WTC11 (cell line): ENCODE results near the gene CPNE1. TPM values are rescaled to one million over a fixed set of nuclear protein-coding genes. Genes with fewer than 3 reads are reported as not detected.

Source experiments
- ATAC-seq: fragments of 200-7000 bp; cut with Tn5 transposase; 2 replicates; pipeline ENCODE4 v1.10.0; 2021; ENCODE audit warnings: mild to moderate bottlenecking, moderate library complexity
- CTCF ChIA-PET: fragments of 300-600 bp; sonication (Branson Sonifier 250); formaldehyde crosslinking; loops from one replicate; lab custom pipeline; 2021; ENCODE audit warnings: antibody characterized with exemption; lab: Charles Lee
- POLR2A ChIA-PET: fragments of 350-600 bp; sonication (Branson Sonifier 250); formaldehyde crosslinking; loops from one replicate; lab custom pipeline; 2021; ENCODE audit warnings: antibody characterized with exemption; lab: Charles Lee
- DNase-seq: peaks from one replicate; pipeline ENCODE4 v3.0.0; 2021; ENCODE audit warnings: low spot score
- H3K27ac Mint-ChIP-seq: 2 replicates; pipeline ENCODE4 v1.8.0; 2021; ENCODE audit warnings: mixed read lengths
- H3K27me3 Mint-ChIP-seq: 2 replicates; pipeline ENCODE4 v1.8.0; 2021; ENCODE audit warnings: low read depth, mild to moderate bottlenecking, moderate library complexity, mixed read lengths
- H3K36me3 Mint-ChIP-seq: 2 replicates; pipeline ENCODE4 v1.8.0; 2021; ENCODE audit warnings: mixed read lengths
- H3K4me1 Mint-ChIP-seq: 2 replicates; pipeline ENCODE4 v1.8.0; 2022; ENCODE audit warnings: mixed read lengths
- H3K4me3 Mint-ChIP-seq: 2 replicates; pipeline ENCODE4 v1.8.0; 2021; ENCODE audit warnings: mild to moderate bottlenecking, moderate library complexity, mixed read lengths
- H3K9me3 Mint-ChIP-seq: 2 replicates; pipeline ENCODE4 v1.8.0; 2021; ENCODE audit warnings: mixed read lengths
- ATF1 ChIP-seq: sonication (generic); formaldehyde crosslinking; IDR thresholded peaks from 2 replicates; pipeline ENCODE4 v1.8.1; 2023; ENCODE audit warnings: mild to moderate bottlenecking, moderate library complexity, missing genetic modification reagents
- ATF6 ChIP-seq: sonication (generic); formaldehyde crosslinking; IDR thresholded peaks from 2 replicates; pipeline ENCODE4 v1.8.1; 2023; ENCODE audit warnings: mild to moderate bottlenecking, missing genetic modification reagents
- ETV6 ChIP-seq: sonication (generic); formaldehyde crosslinking; IDR thresholded peaks from 2 replicates; pipeline ENCODE4 v1.8.1; 2022; ENCODE audit warnings: mild to moderate bottlenecking, missing genetic modification reagents
- FOXJ3 ChIP-seq: sonication (generic); formaldehyde crosslinking; IDR thresholded peaks from 2 replicates; pipeline ENCODE4 v1.9.0; 2021; ENCODE audit warnings: missing genetic modification reagents, mild to moderate bottlenecking, borderline replicate concordance
- FOXK1 ChIP-seq: sonication (generic); formaldehyde crosslinking; IDR thresholded peaks from 2 replicates; pipeline ENCODE4 v1.8.0; 2022; ENCODE audit warnings: mild to moderate bottlenecking, moderate library complexity, missing genetic modification reagents
- FOXP1 ChIP-seq: sonication (generic); formaldehyde crosslinking; IDR thresholded peaks from 2 replicates; pipeline ENCODE4 v1.8.0; 2022; ENCODE audit warnings: missing genetic modification reagents, mild to moderate bottlenecking, moderate library complexity, borderline replicate concordance
- JUN ChIP-seq: sonication (generic); formaldehyde crosslinking; IDR thresholded peaks from 2 replicates; pipeline ENCODE4 v1.8.0; 2023; ENCODE audit warnings: mild to moderate bottlenecking, missing genetic modification reagents
- KAT7 ChIP-seq: sonication (generic); formaldehyde crosslinking; IDR thresholded peaks from 2 replicates; pipeline ENCODE4 v1.8.1; 2023; ENCODE audit warnings: missing genetic modification reagents, mild to moderate bottlenecking, borderline replicate concordance
- NR2C2 ChIP-seq: sonication (generic); formaldehyde crosslinking; IDR thresholded peaks from 2 replicates; pipeline ENCODE4 v1.8.0; 2022; ENCODE audit warnings: mild to moderate bottlenecking, missing genetic modification reagents
- PRRX2 ChIP-seq: fragments of 250-450 bp; sonication (Bioruptor Pico); IDR thresholded peaks from 2 replicates; pipeline ENCODE4 v1.8.0; 2021; ENCODE audit warnings: mild to moderate bottlenecking
- RORB ChIP-seq: fragments of 250-450 bp; sonication (Bioruptor Pico); IDR thresholded peaks from 2 replicates; pipeline ENCODE4 v1.9.0; 2021; ENCODE audit warnings: mild to moderate bottlenecking
- SMAD3 ChIP-seq: sonication (generic); formaldehyde crosslinking; IDR thresholded peaks from 2 replicates; pipeline ENCODE4 v1.8.0; 2022; ENCODE audit warnings: missing genetic modification reagents, mild to moderate bottlenecking, borderline replicate concordance
- SMAD4 ChIP-seq: sonication (generic); formaldehyde crosslinking; IDR thresholded peaks from 2 replicates; pipeline ENCODE4 v1.8.0; 2022; ENCODE audit warnings: mild to moderate bottlenecking, missing genetic modification reagents
- TP53 ChIP-seq: sonication (generic); formaldehyde crosslinking; IDR thresholded peaks from 2 replicates; pipeline ENCODE4 v1.8.1; 2023; ENCODE audit warnings: mild to moderate bottlenecking, missing genetic modification reagents
- ZNF232 ChIP-seq: sonication (generic); formaldehyde crosslinking; IDR thresholded peaks from 2 replicates; pipeline ENCODE4 v1.8.0; 2022; ENCODE audit warnings: mild to moderate bottlenecking, missing genetic modification reagents
- ZNF317 ChIP-seq: sonication (generic); formaldehyde crosslinking; IDR thresholded peaks from 2 replicates; pipeline ENCODE4 v1.8.1; 2023; ENCODE audit warnings: low read depth, mild to moderate bottlenecking, moderate library complexity, missing genetic modification reagents, borderline replicate concordance
- total RNA-seq: library from RNA; stranded (reverse); gene quantifications from 3 replicates; pipeline ENCODE4 v1.2.3, GENCODE V29; 2021
- TF ChIP-seq, protein P1 (sequence below): sonication (generic); formaldehyde crosslinking; IDR thresholded peaks from 2 replicates; pipeline ENCODE4 v1.8.1; 2022; ENCODE audit warnings: mild to moderate bottlenecking, moderate library complexity, missing genetic modification reagents
- TF ChIP-seq, protein P2 (sequence below): sonication (generic); formaldehyde crosslinking; IDR thresholded peaks from 2 replicates; pipeline ENCODE4 v1.8.0; 2023; ENCODE audit warnings: missing genetic modification reagents, mild to moderate bottlenecking, borderline replicate concordance
- TF ChIP-seq, protein P3 (sequence below): fragments of 250-450 bp; sonication (Bioruptor Pico); IDR thresholded peaks from 2 replicates; pipeline ENCODE4 v1.9.0; 2021; ENCODE audit warnings: mild to moderate bottlenecking
- TF ChIP-seq, protein P4 (sequence below): fragments of 250-450 bp; sonication (Bioruptor Pico); IDR thresholded peaks from 2 replicates; pipeline ENCODE4 v1.9.0; 2021; ENCODE audit warnings: mild to moderate bottlenecking

CPNE1 gene
- total RNA-seq, 1 experiment from 2014 or later, result 312 TPM

GRCh38 chr20:35699957-35700624, 35.4 kb upstream of the CPNE1 start:
- POLR2A ChIA-PET, result interaction anchor here (1.1 to 1.7 kb wide), 4 partner anchors 42 to 254 kb away, joined by 4 to 6 read pairs (median 4); partner anchors contain the start of genes RBM39 and SCAND1
- CTCF ChIA-PET, result interaction anchor here (0.8 to 1.2 kb wide), 3 partner anchors 42 to 255 kb away, joined by 3 to 4 read pairs (median 3); partner anchors contain the start of genes RBM39 and SCAND1
- no peak for DNase-seq
- Mint-ChIP-seq H3K27ac (peak overlapping the region; percentile 96), H3K36me3 (peaks cover 32% of the 10 kb centered on the region), H3K4me3 (peak overlapping the region; percentile 93), H3K27me3 (no peaks in the 10 kb centered on the region), H3K4me1 (peaks cover 19% of the 10 kb centered on the region)
- ATAC-seq, result no peak
- TF ChIP-seq, protein P1, sequence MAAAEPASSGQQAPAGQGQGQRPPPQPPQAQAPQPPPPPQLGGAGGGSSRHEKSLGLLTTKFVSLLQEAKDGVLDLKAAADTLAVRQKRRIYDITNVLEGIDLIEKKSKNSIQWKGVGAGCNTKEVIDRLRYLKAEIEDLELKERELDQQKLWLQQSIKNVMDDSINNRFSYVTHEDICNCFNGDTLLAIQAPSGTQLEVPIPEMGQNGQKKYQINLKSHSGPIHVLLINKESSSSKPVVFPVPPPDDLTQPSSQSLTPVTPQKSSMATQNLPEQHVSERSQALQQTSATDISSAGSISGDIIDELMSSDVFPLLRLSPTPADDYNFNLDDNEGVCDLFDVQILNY, result no peak
- TF ChIP-seq SMAD4 (CRISPR knock-in tag) (no peak), NR2C2 (no peak), ATF6 (CRISPR knock-in tag) (no peak), ZNF317 (no peak), FOXJ3 (no peak), JUN (CRISPR knock-in tag) (no peak), ZNF232 (CRISPR knock-in tag) (no peak), PRRX2 (CRISPR knock-in tag) (no peak), ATF1 (CRISPR knock-in tag) (no peak), FOXK1 (no peak), TP53 (CRISPR knock-in tag) (no peak), RORB (CRISPR knock-in tag) (no peak), FOXP1 (CRISPR knock-in tag) (no peak), KAT7 (CRISPR knock-in tag) (no peak), SMAD3 (CRISPR knock-in tag) (no peak), ETV6 (CRISPR knock-in tag) (no peak)
- TF ChIP-seq, protein P2, sequence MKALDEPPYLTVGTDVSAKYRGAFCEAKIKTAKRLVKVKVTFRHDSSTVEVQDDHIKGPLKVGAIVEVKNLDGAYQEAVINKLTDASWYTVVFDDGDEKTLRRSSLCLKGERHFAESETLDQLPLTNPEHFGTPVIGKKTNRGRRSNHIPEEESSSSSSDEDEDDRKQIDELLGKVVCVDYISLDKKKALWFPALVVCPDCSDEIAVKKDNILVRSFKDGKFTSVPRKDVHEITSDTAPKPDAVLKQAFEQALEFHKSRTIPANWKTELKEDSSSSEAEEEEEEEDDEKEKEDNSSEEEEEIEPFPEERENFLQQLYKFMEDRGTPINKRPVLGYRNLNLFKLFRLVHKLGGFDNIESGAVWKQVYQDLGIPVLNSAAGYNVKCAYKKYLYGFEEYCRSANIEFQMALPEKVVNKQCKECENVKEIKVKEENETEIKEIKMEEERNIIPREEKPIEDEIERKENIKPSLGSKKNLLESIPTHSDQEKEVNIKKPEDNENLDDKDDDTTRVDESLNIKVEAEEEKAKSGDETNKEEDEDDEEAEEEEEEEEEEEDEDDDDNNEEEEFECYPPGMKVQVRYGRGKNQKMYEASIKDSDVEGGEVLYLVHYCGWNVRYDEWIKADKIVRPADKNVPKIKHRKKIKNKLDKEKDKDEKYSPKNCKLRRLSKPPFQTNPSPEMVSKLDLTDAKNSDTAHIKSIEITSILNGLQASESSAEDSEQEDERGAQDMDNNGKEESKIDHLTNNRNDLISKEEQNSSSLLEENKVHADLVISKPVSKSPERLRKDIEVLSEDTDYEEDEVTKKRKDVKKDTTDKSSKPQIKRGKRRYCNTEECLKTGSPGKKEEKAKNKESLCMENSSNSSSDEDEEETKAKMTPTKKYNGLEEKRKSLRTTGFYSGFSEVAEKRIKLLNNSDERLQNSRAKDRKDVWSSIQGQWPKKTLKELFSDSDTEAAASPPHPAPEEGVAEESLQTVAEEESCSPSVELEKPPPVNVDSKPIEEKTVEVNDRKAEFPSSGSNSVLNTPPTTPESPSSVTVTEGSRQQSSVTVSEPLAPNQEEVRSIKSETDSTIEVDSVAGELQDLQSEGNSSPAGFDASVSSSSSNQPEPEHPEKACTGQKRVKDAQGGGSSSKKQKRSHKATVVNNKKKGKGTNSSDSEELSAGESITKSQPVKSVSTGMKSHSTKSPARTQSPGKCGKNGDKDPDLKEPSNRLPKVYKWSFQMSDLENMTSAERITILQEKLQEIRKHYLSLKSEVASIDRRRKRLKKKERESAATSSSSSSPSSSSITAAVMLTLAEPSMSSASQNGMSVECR, result no peak
- TF ChIP-seq, protein P3, sequence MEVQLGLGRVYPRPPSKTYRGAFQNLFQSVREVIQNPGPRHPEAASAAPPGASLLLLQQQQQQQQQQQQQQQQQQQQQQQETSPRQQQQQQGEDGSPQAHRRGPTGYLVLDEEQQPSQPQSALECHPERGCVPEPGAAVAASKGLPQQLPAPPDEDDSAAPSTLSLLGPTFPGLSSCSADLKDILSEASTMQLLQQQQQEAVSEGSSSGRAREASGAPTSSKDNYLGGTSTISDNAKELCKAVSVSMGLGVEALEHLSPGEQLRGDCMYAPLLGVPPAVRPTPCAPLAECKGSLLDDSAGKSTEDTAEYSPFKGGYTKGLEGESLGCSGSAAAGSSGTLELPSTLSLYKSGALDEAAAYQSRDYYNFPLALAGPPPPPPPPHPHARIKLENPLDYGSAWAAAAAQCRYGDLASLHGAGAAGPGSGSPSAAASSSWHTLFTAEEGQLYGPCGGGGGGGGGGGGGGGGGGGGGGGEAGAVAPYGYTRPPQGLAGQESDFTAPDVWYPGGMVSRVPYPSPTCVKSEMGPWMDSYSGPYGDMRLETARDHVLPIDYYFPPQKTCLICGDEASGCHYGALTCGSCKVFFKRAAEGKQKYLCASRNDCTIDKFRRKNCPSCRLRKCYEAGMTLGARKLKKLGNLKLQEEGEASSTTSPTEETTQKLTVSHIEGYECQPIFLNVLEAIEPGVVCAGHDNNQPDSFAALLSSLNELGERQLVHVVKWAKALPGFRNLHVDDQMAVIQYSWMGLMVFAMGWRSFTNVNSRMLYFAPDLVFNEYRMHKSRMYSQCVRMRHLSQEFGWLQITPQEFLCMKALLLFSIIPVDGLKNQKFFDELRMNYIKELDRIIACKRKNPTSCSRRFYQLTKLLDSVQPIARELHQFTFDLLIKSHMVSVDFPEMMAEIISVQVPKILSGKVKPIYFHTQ, result no peak
- TF ChIP-seq, protein P4, sequence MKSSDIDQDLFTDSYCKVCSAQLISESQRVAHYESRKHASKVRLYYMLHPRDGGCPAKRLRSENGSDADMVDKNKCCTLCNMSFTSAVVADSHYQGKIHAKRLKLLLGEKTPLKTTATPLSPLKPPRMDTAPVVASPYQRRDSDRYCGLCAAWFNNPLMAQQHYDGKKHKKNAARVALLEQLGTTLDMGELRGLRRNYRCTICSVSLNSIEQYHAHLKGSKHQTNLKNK (CRISPR knock-in tag), result no peak
- TF ChIP-seq, all 79 proteins: peak for 0
- H3K9me3 Mint-ChIP-seq, result no peaks in the 10 kb centered on the region
